Activated B cell treated with CpG ODN at 0.5 μM for 24 hours (primary cell): ENCODE measurements around the gene P2RX2. TPM values are rescaled to one million over a fixed set of nuclear protein-coding genes. Genes with fewer than 3 reads are reported as not detected.

ENCODE experiments used
- ATAC-seq: fragments of 200-7000 bp; cut with Tn5 transposase; one replicate; pipeline ENCODE4 v1.10.0; 2021; ENCODE audit warnings: low read depth, mild to moderate bottlenecking, moderate library complexity
- CTCF ChIA-PET: fragments of 350-600 bp; sonication (Branson Sonifier 250); formaldehyde crosslinking; loops from one replicate; lab custom pipeline; 2021; ENCODE audit warnings: antibody characterized with exemption; lab: Charles Lee
- POLR2A ChIA-PET: fragments of 350-600 bp; sonication (Branson Sonifier 250); formaldehyde crosslinking; loops from one replicate; lab custom pipeline; 2021; ENCODE audit warnings: antibody characterized with exemption; lab: Charles Lee
- DNase-seq: peaks from one replicate; pipeline ENCODE4 v3.0.0; 2022
- H3K27ac Mint-ChIP-seq: one replicate; pipeline ENCODE4 v1.8.0; 2020; ENCODE audit warnings: mixed read lengths
- H3K27me3 Mint-ChIP-seq: one replicate; pipeline ENCODE4 v1.8.0; 2021; ENCODE audit warnings: mixed read lengths
- H3K36me3 Mint-ChIP-seq: one replicate; pipeline ENCODE4 v1.8.0; 2021; ENCODE audit warnings: low read depth, mixed read lengths
- H3K4me1 Mint-ChIP-seq: one replicate; pipeline ENCODE4 v1.8.0; 2021; ENCODE audit warnings: mixed read lengths
- H3K4me3 Mint-ChIP-seq: one replicate; pipeline ENCODE4 v1.8.0; 2020; ENCODE audit warnings: mild to moderate bottlenecking, mixed read lengths
- H3K9me3 Mint-ChIP-seq: one replicate; pipeline ENCODE4 v1.8.0; 2020; ENCODE audit warnings: mixed read lengths
- CTCF ChIP-seq: fragments of 200-600 bp; IDR thresholded peaks from one replicate; pipeline ENCODE4 v1.8.0; 2022; ENCODE audit warnings: antibody characterized with exemption, mild to moderate bottlenecking
- intact Hi-C: fragments of 100-400 bp; cut with micrococcal nuclease; formaldehyde crosslinking; loops from one replicate; pipeline ENCODE4 v1.15.1; 2024
- total RNA-seq: library from RNA; stranded (reverse); gene quantifications from 2 replicates; pipeline ENCODE4 v1.2.3, GENCODE V29; 2022

P2RX2 gene
- total RNA-seq, 1 donor from 2014 or later = not detected

GRCh38 chr12:132614861-132615578 lies 3.6 kb upstream of the P2RX2 start:
- no peak overlapping the region for H3K4me3 Mint-ChIP-seq
- intact Hi-C loops = loop anchor here (1.0 kb wide), 5 partner anchors 15 to 461 kb away; no protein-coding TSS in a partner anchor
- H3K27ac Mint-ChIP-seq = peak overlapping the region; percentile 1
- no peaks in the 10 kb centered on the region for H3K36me3 Mint-ChIP-seq
- no peaks in the 10 kb centered on the region for H3K9me3 Mint-ChIP-seq
- CTCF ChIA-PET = interaction anchor here (0.7 to 3.7 kb wide), 12 partner anchors 11 to 461 kb away, joined by 3 to 35 read pairs (median 4); no protein-coding TSS in a partner anchor
- TF ChIP-seq CTCF = peak; percentile 99
- POLR2A ChIA-PET = interaction anchor here (0.5 kb wide), 1 partner anchor 96 kb away, joined by 3 read pairs; no protein-coding TSS in a partner anchor
- H3K27me3 Mint-ChIP-seq = peaks cover 30% of the 10 kb centered on the region
- DNase-seq (peak; percentile 71), ATAC-seq (peak; percentile 87)
- peaks cover 17% of the 10 kb centered on the region for H3K4me1 Mint-ChIP-seq

GRCh38 chr12:132615579-132616038 lies 3.0 kb upstream of the P2RX2 start:
- no peak overlapping the region for H3K27ac Mint-ChIP-seq
- ATAC-seq = no peak
- H3K27me3 Mint-ChIP-seq = peaks cover 25% of the 10 kb centered on the region
- H3K36me3 Mint-ChIP-seq = no peaks in the 10 kb centered on the region
- H3K4me1 Mint-ChIP-seq = peaks cover 11% of the 10 kb centered on the region
- no peak for TF ChIP-seq CTCF
- ChIA-PET POLR2A (no interaction called here), CTCF (interaction anchor here (1.1 to 3.7 kb wide), 9 partner anchors 13 to 461 kb away, joined by 3 to 35 read pairs (median 8); no protein-coding TSS in a partner anchor)
- H3K4me3 Mint-ChIP-seq = no peak overlapping the region
- DNase-seq = no peak
- intact Hi-C loops = loop anchor here (1.0 kb wide), 4 partner anchors 15 to 461 kb away; no protein-coding TSS in a partner anchor
- no peaks in the 10 kb centered on the region for H3K9me3 Mint-ChIP-seq

GRCh38 chr12:132617135-132617701 lies 1.4 kb upstream of the P2RX2 start:
- Mint-ChIP-seq H3K27me3 (peaks cover 17% of the 10 kb centered on the region), H3K36me3 (no peaks in the 10 kb centered on the region), H3K9me3 (no peaks in the 10 kb centered on the region), H3K27ac (no peak overlapping the region), H3K4me3 (no peak overlapping the region), H3K4me1 (peaks cover 11% of the 10 kb centered on the region)
- CTCF ChIA-PET = interaction anchor here (2.1 to 3.7 kb wide), 2 partner anchors 202 to 463 kb away, joined by 14 to 35 read pairs; no protein-coding TSS in a partner anchor
- intact Hi-C loops = no loop called here
- no peak for TF ChIP-seq CTCF
- DNase-seq = no peak
- ATAC-seq = no peak
- POLR2A ChIA-PET = no interaction called here

- Mint-ChIP-seq H3K4me1 (peaks cover 11% of the 10 kb centered on the region), H3K27ac (no peak overlapping the region), H3K27me3 (peaks cover 17% of the 10 kb centered on the region), H3K9me3 (no peaks in the 10 kb centered on the region), H3K36me3 (no peaks in the 10 kb centered on the region), H3K4me3 (peak overlapping the region; percentile 59)
- DNase-seq = no peak
- intact Hi-C loops = no loop called here
- TF ChIP-seq CTCF = no peak
- ChIA-PET CTCF (interaction anchor here (2.1 kb wide), 1 partner anchor 203 kb away, joined by 14 read pairs; no protein-coding TSS in a partner anchor), POLR2A (no interaction called here)
- no peak for ATAC-seq
Observed at GRCh38 chr12:132617822-132618682, 524 bp upstream of the P2RX2 start.
